Fibroblast of mammary gland (primary cell): ENCODE measurements around the gene NTRK2.
A peak's percentile ranks its signal among the peaks of the same experiment; 100 is the strongest.

Source experiments
- DNase-seq: peaks from one replicate; pipeline ENCODE4 v3.0.0-alpha.2; 2010; ENCODE audit warnings: low read depth
- H3K4me3 ChIP-seq: 2 replicates; pipeline ENCODE4 v1.5.1; 2011; ENCODE audit warnings: low read depth, mild to moderate bottlenecking, low read length, moderate library complexity; ENCODE audit not compliant: control insufficient read depth
- TF ChIP-seq, protein P1 (sequence below): conservative IDR thresholded peaks from 2 replicates; pipeline ENCODE4 v1.5.1; 2011; ENCODE audit warnings: low read depth, low read length, inconsistent platforms; ENCODE audit not compliant: control insufficient read depth, insufficient read depth

Gene NTRK2

DNA sequence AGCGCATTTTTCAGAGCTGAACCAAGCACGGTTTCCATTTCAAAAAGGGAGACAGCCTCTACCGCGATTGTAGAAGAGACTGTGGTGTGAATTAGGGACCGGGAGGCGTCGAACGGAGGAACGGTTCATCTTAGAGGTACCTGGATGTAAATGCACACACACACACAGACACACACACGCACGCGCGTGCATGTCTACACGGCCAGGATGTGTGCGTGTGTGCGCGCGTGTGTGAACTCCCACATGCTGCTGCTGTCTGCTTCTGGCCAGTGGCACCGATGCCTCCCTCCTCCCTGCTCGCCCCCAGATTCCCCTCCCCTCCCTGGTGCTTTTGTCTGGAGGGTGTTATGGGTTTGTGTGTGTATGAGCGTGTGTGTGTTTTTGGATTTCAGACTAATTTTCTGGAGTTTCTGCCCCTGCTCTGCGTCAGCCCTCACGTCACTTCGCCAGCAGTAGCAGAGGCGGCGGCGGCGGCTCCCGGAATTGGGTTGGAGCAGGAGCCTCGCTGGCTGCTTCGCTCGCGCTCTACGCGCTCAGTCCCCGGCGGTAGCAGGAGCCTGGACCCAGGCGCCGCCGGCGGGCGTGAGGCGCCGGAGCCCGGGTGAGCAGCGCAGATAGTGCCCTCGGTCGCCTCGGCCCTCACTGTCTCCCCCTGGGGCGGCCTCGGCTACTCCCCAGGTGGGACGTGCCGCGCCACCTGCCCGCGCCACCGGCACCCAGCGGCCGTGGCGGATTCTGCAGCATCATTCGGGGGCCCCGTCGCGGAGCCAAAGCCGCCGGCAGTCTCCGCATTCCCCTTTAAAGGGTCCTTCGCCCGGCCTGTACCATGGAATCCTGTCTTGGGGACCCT is at the start of gene NTRK2:
TSS of gene NTRK2 (plus strand) at position 442 of the 850 bp plus-strand sequence. CDS start 1,020 bp downstream, outside the sequence.
- H3K4me3 ChIP-seq, result peak within 1 kb of the TSS; percentile 7
- DNase-seq, result peak; percentile 4
- TF ChIP-seq, protein P1, sequence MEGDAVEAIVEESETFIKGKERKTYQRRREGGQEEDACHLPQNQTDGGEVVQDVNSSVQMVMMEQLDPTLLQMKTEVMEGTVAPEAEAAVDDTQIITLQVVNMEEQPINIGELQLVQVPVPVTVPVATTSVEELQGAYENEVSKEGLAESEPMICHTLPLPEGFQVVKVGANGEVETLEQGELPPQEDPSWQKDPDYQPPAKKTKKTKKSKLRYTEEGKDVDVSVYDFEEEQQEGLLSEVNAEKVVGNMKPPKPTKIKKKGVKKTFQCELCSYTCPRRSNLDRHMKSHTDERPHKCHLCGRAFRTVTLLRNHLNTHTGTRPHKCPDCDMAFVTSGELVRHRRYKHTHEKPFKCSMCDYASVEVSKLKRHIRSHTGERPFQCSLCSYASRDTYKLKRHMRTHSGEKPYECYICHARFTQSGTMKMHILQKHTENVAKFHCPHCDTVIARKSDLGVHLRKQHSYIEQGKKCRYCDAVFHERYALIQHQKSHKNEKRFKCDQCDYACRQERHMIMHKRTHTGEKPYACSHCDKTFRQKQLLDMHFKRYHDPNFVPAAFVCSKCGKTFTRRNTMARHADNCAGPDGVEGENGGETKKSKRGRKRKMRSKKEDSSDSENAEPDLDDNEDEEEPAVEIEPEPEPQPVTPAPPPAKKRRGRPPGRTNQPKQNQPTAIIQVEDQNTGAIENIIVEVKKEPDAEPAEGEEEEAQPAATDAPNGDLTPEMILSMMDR, result no peak

DNA sequence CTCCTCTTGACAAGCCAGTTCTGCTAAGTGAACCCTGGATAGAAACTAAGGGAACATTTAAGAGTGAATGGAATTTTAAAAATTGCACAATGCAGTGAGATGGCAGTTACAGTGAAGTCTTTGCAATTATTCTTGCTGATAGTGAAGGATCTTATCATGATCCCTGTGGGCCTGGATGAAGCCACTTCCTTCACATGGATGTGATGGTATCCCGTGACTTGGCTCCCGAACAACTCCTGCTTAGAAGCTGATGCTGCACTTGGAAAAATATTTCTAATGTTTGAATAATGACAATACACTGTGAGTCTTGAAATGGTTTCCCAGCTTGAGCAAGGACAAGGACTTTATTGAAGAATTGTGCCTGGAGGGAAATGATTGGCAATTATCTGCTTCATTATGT is 49.2 kb upstream of the NTRK2 start:
- TF ChIP-seq, protein P1, result no peak
- no peak for DNase-seq
- H3K4me3 ChIP-seq, result no peak overlapping the region

DNA sequence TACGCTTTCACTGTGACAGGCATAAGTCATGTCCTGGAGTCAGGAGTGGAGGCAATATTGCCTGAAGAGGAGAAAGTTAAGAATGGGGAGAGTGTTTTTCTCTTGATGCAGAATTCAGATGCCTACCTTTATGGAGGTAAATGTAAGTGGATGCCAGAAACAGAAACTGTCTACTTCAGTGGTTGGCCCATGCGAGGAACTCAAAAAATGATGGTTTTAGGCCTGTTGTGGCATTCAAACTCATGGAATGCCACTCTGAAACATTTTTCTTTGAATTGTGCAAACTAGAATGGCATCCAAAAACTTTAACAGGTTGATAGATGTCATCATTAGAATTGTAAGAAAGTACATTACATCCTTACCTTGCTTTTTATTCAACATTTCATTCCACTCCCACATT is 47.7 kb upstream of the NTRK2 start:
- no peak for DNase-seq

DNA sequence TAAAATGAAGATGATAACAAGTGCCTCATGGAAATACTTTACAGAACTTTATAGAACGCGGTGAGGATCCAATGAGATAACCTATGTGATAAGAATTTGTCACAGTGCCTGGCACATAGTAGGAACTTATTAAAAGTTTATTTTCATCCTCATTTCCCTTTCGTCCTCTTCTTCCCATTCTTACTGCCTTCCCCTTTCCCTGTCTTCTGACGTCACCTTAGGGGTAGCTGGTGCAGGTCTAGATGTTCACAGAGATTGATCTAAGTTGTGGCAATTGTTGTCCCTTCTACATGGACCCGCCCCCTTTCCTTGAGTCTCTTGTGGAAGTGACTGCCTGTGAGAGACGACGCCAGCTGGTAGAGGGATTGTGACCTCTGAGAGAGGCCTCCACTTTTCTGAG is 46.5 kb upstream of the NTRK2 start:
- no peak for DNase-seq
- H3K4me3 ChIP-seq, result no peak overlapping the region
- TF ChIP-seq, protein P1, result no peak

More for the DNA sequence above, 47.7 kb upstream of the NTRK2 start:
- H3K4me3 ChIP-seq, result no peak overlapping the region
- TF ChIP-seq, protein P1, result no peak

DNA sequence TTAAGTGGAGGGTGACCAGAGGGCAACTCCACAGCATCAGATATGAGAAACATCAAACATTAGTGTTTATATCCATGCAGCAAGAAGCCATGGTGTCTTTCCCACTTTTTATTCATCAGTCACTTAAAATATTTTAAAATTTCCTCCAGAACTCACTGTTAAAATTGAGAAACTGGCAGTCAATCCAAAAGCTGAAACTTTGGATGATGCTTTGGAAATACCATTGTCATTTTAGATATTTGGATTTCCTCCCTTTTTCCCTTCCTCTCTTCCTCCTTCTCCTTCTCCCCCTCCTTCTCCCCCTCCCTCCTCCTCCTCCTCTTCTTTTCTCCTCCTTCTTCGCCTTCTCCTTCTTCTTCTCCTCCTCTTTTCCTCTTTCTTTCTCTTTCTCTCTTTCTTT is 33.1 kb upstream of the NTRK2 start:
- H3K4me3 ChIP-seq, result no peak overlapping the region
- no peak for DNase-seq
- TF ChIP-seq, protein P1, result no peak

DNA sequence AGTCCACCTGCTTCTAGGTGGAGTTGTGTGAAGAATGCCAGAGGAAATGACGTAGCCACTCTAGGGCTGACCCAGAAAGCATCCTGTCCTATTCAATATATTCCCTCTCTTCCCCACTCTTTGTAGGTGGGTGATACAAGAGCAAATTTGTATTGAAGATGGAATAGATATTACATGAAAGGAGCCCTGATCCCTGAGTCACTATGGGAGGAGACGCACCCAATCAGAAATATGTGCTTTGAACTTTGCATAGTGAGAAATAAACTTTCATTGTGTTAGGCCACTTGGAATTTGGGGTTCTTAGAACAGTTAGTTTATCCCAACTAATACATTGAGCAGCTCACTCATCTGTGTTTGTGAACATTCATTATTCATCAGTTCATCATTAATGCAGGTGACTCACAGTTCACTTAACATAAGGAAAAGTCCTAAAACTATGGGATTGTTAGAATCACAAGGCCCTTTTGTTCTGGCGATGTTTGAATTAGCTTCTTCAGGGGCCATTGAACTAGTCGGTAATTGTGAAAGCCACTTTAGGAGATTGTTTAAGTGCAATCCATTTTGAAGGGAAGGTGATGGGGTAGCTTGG is 26.9 kb upstream of the NTRK2 start:
- no peak overlapping the region for H3K4me3 ChIP-seq
- TF ChIP-seq, protein P1, result no peak
- DNase-seq, result no peak
